K562 (cell line): ENCODE data around the gene SYNGR4. TPM values are rescaled to one million over a fixed set of nuclear protein-coding genes. Genes with fewer than 3 reads are reported as not detected.

Experiments used
- DIDO1 ChIP-seq: fragments of 450-650 bp; IDR thresholded peaks from 2 replicates; pipeline ENCODE4 v1.6.1; 2016; ENCODE audit warnings: low read depth, missing biosample characterization, missing genetic modification characterization
- KAT7 ChIP-seq: sonication (generic); formaldehyde crosslinking; IDR thresholded peaks from 2 replicates; pipeline ENCODE4 v1.8.0; 2022; ENCODE audit warnings: missing genetic modification reagents, mild to moderate bottlenecking, borderline replicate concordance
- MCM2 ChIP-seq: fragments of 450-650 bp; IDR thresholded peaks from 2 replicates; pipeline ENCODE4 v1.6.1; 2017; ENCODE audit warnings: low read depth, mild to moderate bottlenecking
- MTA2 ChIP-seq: fragments of 450-650 bp; IDR thresholded peaks from 2 replicates; pipeline ENCODE4 v1.6.1; 2016; ENCODE audit warnings: low read depth
- NFE2 ChIP-seq: IDR thresholded peaks from 2 replicates; pipeline ENCODE4 v1.6.1; 2014; ENCODE audit warnings: antibody characterized with exemption, low read depth
- NR2F6 ChIP-seq: fragments of 450-650 bp; formaldehyde crosslinking; IDR thresholded peaks from 2 replicates; pipeline ENCODE4 v1.4.0; 2020; ENCODE audit warnings: mild to moderate bottlenecking
- PHF21A ChIP-seq: fragments of 450-650 bp; IDR thresholded peaks from 2 replicates; pipeline ENCODE4 v1.6.1; 2017; ENCODE audit warnings: low read depth, borderline replicate concordance
- PHF8 ChIP-seq: fragments of 200-600 bp; sonication (generic); IDR thresholded peaks from 2 replicates; pipeline ENCODE4 v1.6.1; 2012; ENCODE audit warnings: mixed run types, mild to moderate bottlenecking, inconsistent platforms, low read length, moderate library complexity, borderline replicate concordance
- POLR2AphosphoS5 ChIP-seq: IDR thresholded peaks from 2 replicates; pipeline ENCODE4 v1.6.1; 2011; ENCODE audit warnings: mild to moderate bottlenecking, low read depth, low read length, moderate library complexity; ENCODE audit not compliant: control insufficient read depth, insufficient read depth
- PREB ChIP-seq: sonication (generic); formaldehyde crosslinking; IDR thresholded peaks from 2 replicates; pipeline ENCODE4 v1.8.1; 2023; ENCODE audit warnings: mild to moderate bottlenecking, missing genetic modification reagents
- TAF9B ChIP-seq: fragments of 450-650 bp; IDR thresholded peaks from 2 replicates; pipeline ENCODE4 v1.6.1; 2018; ENCODE audit warnings: mild to moderate bottlenecking; ENCODE audit not compliant: partially characterized antibody
- VEZF1 ChIP-seq: fragments of 200-800 bp; sonication (Bioruptor generic); IDR thresholded peaks from 2 replicates; pipeline ENCODE4 v1.6.1; 2017; ENCODE audit warnings: missing genetic modification characterization, missing compliant biosample characterization
- ZNF3 ChIP-seq: fragments of 250-450 bp; sonication (Bioruptor Pico); IDR thresholded peaks from 2 replicates; pipeline ENCODE4 v1.5.0; 2021; ENCODE audit warnings: mild to moderate bottlenecking, moderate library complexity
- ZNF395 ChIP-seq: fragments of 200-800 bp; sonication (Bioruptor generic); IDR thresholded peaks from 2 replicates; pipeline ENCODE4 v1.6.1; 2017; ENCODE audit warnings: missing genetic modification characterization, missing compliant biosample characterization
- ZNF407 ChIP-seq: fragments of 450-650 bp; IDR thresholded peaks from 2 replicates; pipeline ENCODE4 v1.6.1; 2016; ENCODE audit warnings: low read depth
- polyA plus RNA-seq, 8 experiments: library from polyadenylated mRNA; depleted of rRNA in 4 of 8; stranded (reverse) in 5 of 8; unstranded in 3 of 8; fragments of >200 nt; fragmentation: Nextera tagmentation in 2 of 8; fragmentation: Illumina TruSeq in 1 of 8; extraction: Ambion mirVana in 2 of 8; extraction: Trizol in 1 of 8; gene quantifications; 2 replicates each; pipeline versions ENCODE4 v1.2.1 to v1.2.3, GENCODE V29; 2011 to 2014; ENCODE audit warnings: inconsistent platforms in 1 of 8, missing spikeins in 1 of 8
- total RNA-seq, 7 experiments: library from RNA; depleted of rRNA in 6 of 7; stranded (reverse); fragments of >200 nt in 6 of 7; fragmentation: Illumina TruSeq in 2 of 7; extraction: Trizol in 2 of 7; gene quantifications; 2 replicates each; pipeline versions ENCODE4 v1.2.1 to v1.2.3, GENCODE V29; 2011 to 2021; ENCODE audit warnings: low replicate concordance in 1 of 7

The SYNGR4 gene
- total and polyA plus RNA-seq, 9 of the 15 experiments (the other 6 are each of a cell fraction or from before 2014, with no cell fraction given): 0.07 to 0.14 TPM; not detected in 7

GRCh38 chr19:48325265-48325910 is 38.8 kb upstream of the SYNGR4 start, which contains the start of gene EMP3 (continued):
- TF ChIP-seq VEZF1 (CRISPR knock-in tag): peak; percentile 91
- TF ChIP-seq MTA2: peak; percentile 55; the same call in 1 of the 2 replicates
- no peak for TF ChIP-seq NR2F6 (CRISPR knock-in tag)
- TF ChIP-seq MCM2: no peak
- TF ChIP-seq KAT7 (CRISPR knock-in tag): 0 out of 2 replicates have a peak, but pooled peaks have one; percentile 71
- no peak for TF ChIP-seq NFE2
- peak; percentile 79 for TF ChIP-seq POLR2AphosphoS5
- TF ChIP-seq ZNF395 (CRISPR knock-in tag): peak; percentile 7; the same call in 1 of the 2 replicates
- peak; percentile 78 for TF ChIP-seq TAF9B
- peak; percentile 43; the same call in 1 of the 2 replicates for TF ChIP-seq ZNF407
- TF ChIP-seq PHF21A: peak; percentile 18; the same call in 1 of the 2 replicates
- TF ChIP-seq ZNF3: no peak
- TF ChIP-seq PREB (CRISPR knock-in tag): no peak
- TF ChIP-seq PHF8: peak; percentile 54; the same call in 1 of the 2 replicates
- no peak for TF ChIP-seq DIDO1 (tag)
